Liver (tissue), 9 donors: Measurements from ENCODE around the gene TBC1D22B. TPM values are rescaled to one million over a fixed set of nuclear protein-coding genes. Genes with fewer than 3 reads are reported as not detected.

Source experiments
- DNase-seq: peaks from one replicate; pipeline ENCODE4 v3.0.0-alpha.2; 2017; ENCODE audit warnings: low spot score
- H3K27ac ChIP-seq, 2 donors: one replicate each; pipeline ENCODE4 v1.7.0; 2013; ENCODE audit warnings: inconsistent platforms in 2 of 2, low read length in 2 of 2, control low read depth in 1 of 2, low read depth in 1 of 2, mild to moderate bottlenecking in 1 of 2
- H3K27me3 ChIP-seq, 4 donors: one replicate each; pipeline versions ENCODE4 v1.6.1 to v1.7.0; 2013; ENCODE audit warnings: low read length in 3 of 4, inconsistent platforms in 1 of 4, mild to moderate bottlenecking in 1 of 4, moderate library complexity in 1 of 4; ENCODE audit not compliant: control insufficient read depth in 4 of 4, insufficient read depth in 4 of 4
- H3K36me3 ChIP-seq, 4 donors: one replicate each; pipeline versions ENCODE4 v1.6.1 to v1.7.0; 2013; ENCODE audit warnings: low read length in 3 of 4, mild to moderate bottlenecking in 3 of 4, low read depth in 1 of 4, moderate library complexity in 1 of 4; ENCODE audit not compliant: control insufficient read depth in 4 of 4, insufficient read depth in 3 of 4
- H3K4me1 ChIP-seq, 4 donors: one replicate each; pipeline versions ENCODE4 v1.6.1 to v1.7.0; 2013; ENCODE audit warnings: low read length in 3 of 4, mild to moderate bottlenecking in 3 of 4, moderate library complexity in 1 of 4; ENCODE audit not compliant: control insufficient read depth in 4 of 4, insufficient read depth in 4 of 4
- H3K4me3 ChIP-seq, 3 donors: one replicate each; pipeline versions ENCODE4 v1.6.1 to v1.7.0; 2013; ENCODE audit warnings: low read length in 3 of 3, control low read depth in 1 of 3, low read depth in 1 of 3, mild to moderate bottlenecking in 1 of 3
- H3K9ac ChIP-seq, 2 donors: one replicate each; pipeline ENCODE4 v1.7.0; 2013; ENCODE audit warnings: low read length in 2 of 2, mild to moderate bottlenecking in 2 of 2, moderate library complexity in 2 of 2, control low read depth in 1 of 2, low read depth in 1 of 2
- H3K9me3 ChIP-seq, 4 donors: one replicate each; pipeline versions ENCODE4 v1.6.1 to v1.7.0; 2013; ENCODE audit warnings: low read length in 3 of 4; ENCODE audit not compliant: control insufficient read depth in 4 of 4
- CTCF ChIP-seq: fragments of 150-350 bp; IDR thresholded peaks from 2 replicates; pipeline ENCODE4 v1.5.1; 2017; ENCODE audit warnings: improper control_type of control experiment, low read depth, low read length; ENCODE audit not compliant: missing input control
- EGR1 ChIP-seq, 2 donors: IDR thresholded peaks; 2 replicates each; pipeline ENCODE4 v1.6.1; 2016 to 2018; ENCODE audit warnings: antibody characterized with exemption in 2 of 2, low read depth in 2 of 2
- FOXA1 ChIP-seq: IDR thresholded peaks from 2 replicates; pipeline ENCODE4 v1.6.1; 2016; ENCODE audit warnings: antibody characterized with exemption
- FOXA2 ChIP-seq: IDR thresholded peaks from 2 replicates; pipeline ENCODE4 v1.6.1; 2016; ENCODE audit warnings: antibody characterized with exemption
- GABPA ChIP-seq, 2 donors: IDR thresholded peaks in 1 of 2; conservative IDR thresholded peaks in 1 of 2; 2 replicates each; pipeline ENCODE4 v1.6.1; 2016; ENCODE audit warnings: antibody characterized with exemption in 2 of 2, mild to moderate bottlenecking in 1 of 2, moderate library complexity in 1 of 2
- HNF4A ChIP-seq, 2 donors: conservative IDR thresholded peaks; 2 replicates each; pipeline ENCODE4 v1.6.1; 2016; ENCODE audit warnings: antibody characterized with exemption in 2 of 2, mild to moderate bottlenecking in 2 of 2
- HNF4G ChIP-seq: IDR thresholded peaks from 2 replicates; pipeline ENCODE4 v1.6.1; 2016; ENCODE audit warnings: antibody characterized with exemption
- JUND ChIP-seq, 2 donors: IDR thresholded peaks; 2 replicates each; pipeline ENCODE4 v1.6.1; 2016; ENCODE audit warnings: antibody characterized with exemption in 2 of 2
- MAX ChIP-seq: IDR thresholded peaks from 2 replicates; pipeline ENCODE4 v1.6.1; 2016; ENCODE audit warnings: antibody characterized with exemption
- NR2F2 ChIP-seq: IDR thresholded peaks from 2 replicates; pipeline ENCODE4 v1.6.1; 2016; ENCODE audit warnings: antibody characterized with exemption
- RAD21 ChIP-seq, 2 donors: IDR thresholded peaks; 2 replicates each; pipeline ENCODE4 v1.6.1; 2016; ENCODE audit warnings: antibody characterized with exemption in 2 of 2, mild to moderate bottlenecking in 2 of 2
- REST ChIP-seq: IDR thresholded peaks from 2 replicates; pipeline ENCODE4 v1.6.1; 2016; ENCODE audit warnings: antibody characterized with exemption, mild to moderate bottlenecking
- RXRA ChIP-seq, 2 donors: IDR thresholded peaks; 2 replicates each; pipeline ENCODE4 v1.6.1; 2017 to 2018; ENCODE audit warnings: antibody characterized with exemption in 2 of 2, mild to moderate bottlenecking in 1 of 2
- SP1 ChIP-seq: IDR thresholded peaks from 2 replicates; pipeline ENCODE4 v1.6.1; 2018; ENCODE audit warnings: antibody characterized with exemption, mild to moderate bottlenecking
- TAF1 ChIP-seq: conservative IDR thresholded peaks from 2 replicates; pipeline ENCODE4 v1.6.1; 2016; ENCODE audit warnings: antibody characterized with exemption, mild to moderate bottlenecking
- YY1 ChIP-seq: IDR thresholded peaks from 2 replicates; pipeline ENCODE4 v1.6.1; 2016; ENCODE audit warnings: antibody characterized with exemption, mild to moderate bottlenecking
- ZBTB33 ChIP-seq: IDR thresholded peaks from 2 replicates; pipeline ENCODE4 v1.6.1; 2016; ENCODE audit warnings: antibody characterized with exemption
- WGBS: extraction: QIAGEN DNeasy Blood & Tissue Kit; methylation state at CpG from one replicate; pipeline ENCODE4 v1.1.7; 2013; 5-methylcytosine and 5-hydroxymethylcytosine counted together
- polyA plus RNA-seq, 2 donors: library from polyadenylated mRNA; stranded (reverse) in 1 of 2; unstranded in 1 of 2; fragments of 200-250 nt in 1 of 2; fragments of >200 nt in 1 of 2; fragmentation: Nextera tagmentation in 1 of 2; extraction: Ambion mirVana in 1 of 2; gene quantifications; one replicate each; pipeline versions ENCODE4 v1.2.1 to v1.2.3, GENCODE V29; 2013 to 2015
- total RNA-seq, 2 donors: library from RNA; depleted of rRNA; stranded (reverse); fragments of >200 nt; gene quantifications; one replicate each; pipeline ENCODE4 v1.2.3, GENCODE V29; 2014
- donor health status: healthy.
- donor health status: healthy.
- donor health status: healthy.
- donor health status: healthy.
- donor health status: healthy.

The TBC1D22B gene
- total and polyA plus RNA-seq, 4 donors = 1.4 to 10.7 (median 1.9) TPM

- peaks cover 0 to 18% (median 13%) of the 10 kb centered on the region in 4 donors for H3K36me3 ChIP-seq
- no peak overlapping the region for H3K4me3 ChIP-seq
- H3K9ac ChIP-seq = no peak overlapping the region
- peaks cover 2 to 16% (median 14%) of the 10 kb centered on the region in 4 donors for H3K4me1 ChIP-seq
- H3K9me3 ChIP-seq = no peaks in the 10 kb centered on the region
- TF ChIP-seq NR2F2 = no peak
- WGBS = 96% methylated on average over 2 of the region's 2 CpGs
- DNase-seq = no peak
- H3K27ac ChIP-seq = no peak overlapping the region
- H3K27me3 ChIP-seq = no peaks in the 10 kb centered on the region
Measured at GRCh38 chr6:37288247-37288646, 30.7 kb downstream of the TBC1D22B start.

- DNase-seq = no peak
- H3K9ac ChIP-seq = no peak overlapping the region
- H3K36me3 ChIP-seq = peaks cover 3 to 17% (median 13%) of the 10 kb centered on the region in 4 donors
- no peak for TF ChIP-seq SP1
- TF ChIP-seq RAD21 (IDR thresholded peaks at IDR 0.05) = no peak
- TF ChIP-seq FOXA1 = no peak
- TF ChIP-seq YY1 = no peak
- TF ChIP-seq NR2F2 = no peak
- no peak for TF ChIP-seq REST
- TF ChIP-seq MAX = no peak
- TF ChIP-seq JUND (IDR thresholded peaks at IDR 0.05) = no peak
- TF ChIP-seq HNF4G = no peak
- TF ChIP-seq ZBTB33 = no peak
- no peak for TF ChIP-seq EGR1 (IDR thresholded peaks at IDR 0.05; ENCODE audit: low read depth in 2 of 2)
- no peak for TF ChIP-seq GABPA (IDR thresholded peaks at IDR 0.05 in 1 of 2, conservative IDR thresholded peaks at IDR 0.05 in 1 of 2)
- TF ChIP-seq TAF1 = no peak
- no peak for TF ChIP-seq HNF4A (conservative IDR thresholded peaks at IDR 0.05)
- no peak for TF ChIP-seq FOXA2
- no peak for TF ChIP-seq CTCF
- no peak for TF ChIP-seq RXRA (IDR thresholded peaks at IDR 0.05)
- no peaks in the 10 kb centered on the region for H3K9me3 ChIP-seq
- H3K4me1 ChIP-seq = peaks cover 0 to 1% (median 0%) of the 10 kb centered on the region in 4 donors
- H3K4me3 ChIP-seq = no peak overlapping the region
- 92% methylated on average over 3 of the region's 3 CpGs for WGBS
- no peaks in the 10 kb centered on the region for H3K27me3 ChIP-seq
- H3K27ac ChIP-seq = no peak overlapping the region
Measured at GRCh38 chr6:37289931-37290330, 32.4 kb downstream of the TBC1D22B start.
